NCI-H2227 treated with DMSO at 0.1 percent for 48 hours (cell line): ENCODE measurements around the gene RNASEH2B.
A peak's percentile ranks its signal among the peaks of the same experiment; 100 is the strongest.

Experiments used
- DNase-seq: peaks from one replicate; lab custom pipeline; 2025; lab: John Stamatoyannopoulos, UW

Gene RNASEH2B

GRCh38 chr13:50908371-50908770 lies 1.2 kb upstream of the RNASEH2B start:
- DNase-seq = no peak

GRCh38 chr13:50910485-50910805 lies 854 bp downstream of the RNASEH2B start:
- peak; percentile 14 for DNase-seq

GRCh38 chr13:50911081-50911631 lies 1.6 kb downstream of the RNASEH2B start:
- no peak for DNase-seq

- peak; percentile 31 for DNase-seq
These were observed 2.6 kb downstream of the RNASEH2B start for GRCh38 chr13:50911937-50912795.

- no peak for DNase-seq
These were observed 3.3 kb downstream of the RNASEH2B start for GRCh38 chr13:50912851-50913250.

GRCh38 chr13:50914176-50914700 lies 4.6 kb downstream of the RNASEH2B start:
- no peak for DNase-seq

GRCh38 chr13:50914848-50915247 lies 5.3 kb downstream of the RNASEH2B start:
- no peak for DNase-seq

GRCh38 chr13:50915565-50915964 lies 6.0 kb downstream of the RNASEH2B start:
- DNase-seq = no peak

GRCh38 chr13:50916701-50917184 lies 7.2 kb downstream of the RNASEH2B start:
- DNase-seq = no peak

- DNase-seq = no peak
These were observed 8.0 kb downstream of the RNASEH2B start for GRCh38 chr13:50917572-50917971.

GRCh38 chr13:50918567-50918966 lies 9.0 kb downstream of the RNASEH2B start:
- no peak for DNase-seq

- DNase-seq = no peak
These were observed 9.7 kb downstream of the RNASEH2B start for GRCh38 chr13:50919277-50919676.

GRCh38 chr13:50921706-50922105 lies 12.1 kb downstream of the RNASEH2B start:
- no peak for DNase-seq

GRCh38 chr13:50923272-50923671 lies 13.7 kb downstream of the RNASEH2B start:
- DNase-seq = no peak

GRCh38 chr13:50924025-50924424 lies 14.4 kb downstream of the RNASEH2B start:
- DNase-seq = no peak

- no peak for DNase-seq
These were observed 18.1 kb downstream of the RNASEH2B start for GRCh38 chr13:50927701-50928100.

- DNase-seq = no peak
These were observed 18.5 kb downstream of the RNASEH2B start for GRCh38 chr13:50928102-50928501.

GRCh38 chr13:50928659-50929462 lies 19.3 kb downstream of the RNASEH2B start:
- DNase-seq = no peak

- DNase-seq = no peak
These were observed 22.5 kb downstream of the RNASEH2B start for GRCh38 chr13:50932091-50932490.

- no peak for DNase-seq
These were observed 25.3 kb downstream of the RNASEH2B start for GRCh38 chr13:50934735-50935435.

- no peak for DNase-seq
These were observed 27.1 kb downstream of the RNASEH2B start for GRCh38 chr13:50936679-50937078.

- DNase-seq = no peak
These were observed 30.9 kb downstream of the RNASEH2B start for GRCh38 chr13:50940509-50940908.
